Stimulated activated CD8-positive, alpha-beta memory T cell treated with anti-CD3 and anti-CD28 coated beads, Interleukin-2, amount 100 ng/mL, for 1 hour (primary cell): Measurements from ENCODE around the gene TPM3.
"Not testable (repeated sequence)": the region's sequence is repeated elsewhere in the genome, so short reads cannot be mapped to it uniquely, and the experiment has no call there.

Experiments used
- DNase-seq, 2 donors: peaks; one replicate each; pipeline ENCODE4 v3.0.0-alpha.2; 2020; ENCODE audit warnings: low read depth in 2 of 2

Gene TPM3

GRCh38 chr1:154166207-154166606, 25.7 kb downstream of the TPM3 start:
- DNase-seq, result no peak

GRCh38 chr1:154159554-154159953, 32.3 kb downstream of the TPM3 start:
- DNase-seq, result no peak

GRCh38 chr1:154158307-154159125, 33.4 kb downstream of the TPM3 start:
- no peak for DNase-seq

- peak; percentile 43 to 45 for DNase-seq
These were observed 34.2 kb downstream of the TPM3 start for GRCh38 chr1:154157520-154158306.

- DNase-seq, result no peak
These were observed 36.6 kb downstream of the TPM3 start for GRCh38 chr1:154155251-154155650.

GRCh38 chr1:154154534-154155191, 37.2 kb downstream of the TPM3 start, which contains the start of gene NUP210L:
NUP210L (minus strand) TSS chr1:154155073.
- no peak for DNase-seq

GRCh38 chr1:154154053-154154452, 37.8 kb downstream of the TPM3 start:
- no peak for DNase-seq

GRCh38 chr1:154151311-154151710, 40.6 kb downstream of the TPM3 start:
- no peak for DNase-seq

GRCh38 chr1:154148807-154149206, 43.1 kb downstream of the TPM3 start:
- no peak for DNase-seq

- DNase-seq, result not testable (repeated sequence)
These were observed 44.4 kb downstream of the TPM3 start for GRCh38 chr1:154147505-154147904.

GRCh38 chr1:154145986-154146385, 45.9 kb downstream of the TPM3 start:
- no peak for DNase-seq

GRCh38 chr1:154142358-154142757, 49.5 kb downstream of the TPM3 start:
- no peak for DNase-seq

GRCh38 chr1:154141240-154141639, 50.7 kb downstream of the TPM3 start:
- DNase-seq, result no peak

GRCh38 chr1:154137888-154138287, 54.0 kb downstream of the TPM3 start:
- DNase-seq, result no peak

GRCh38 chr1:154133256-154133655, 58.6 kb downstream of the TPM3 start:
- DNase-seq, result no peak

- no peak for DNase-seq
These were observed 62.4 kb downstream of the TPM3 start for GRCh38 chr1:154129391-154129970.

GRCh38 chr1:154123205-154123604, 68.7 kb downstream of the TPM3 start:
- DNase-seq, result not testable (repeated sequence)

GRCh38 chr1:154117642-154118041, 74.3 kb downstream of the TPM3 start:
- DNase-seq, result no peak

GRCh38 chr1:154115180-154115579, 76.7 kb downstream of the TPM3 start:
- DNase-seq, result no peak
